ENCODE data around the gene HMGB1.

HMGB1 gene

GRCh38 chr13:30479154-30479882 lies 13.6 kb upstream of the HMGB1 start:
- H3K9ac ChIP-seq (ENCODE audit: low read depth, low read length), result no peak overlapping the region
- H3K4me3 ChIP-seq (ENCODE audit: low read depth in 1 of 2, low read length in 2 of 2), result no peak overlapping the region
- DNase-seq, result no peak
- no peaks in the 10 kb centered on the region for H3K27me3 ChIP-seq (ENCODE audit: insufficient read depth, low read length, poor library complexity)
- H3K4me1 ChIP-seq (ENCODE audit: insufficient read depth, low read length), result no peaks in the 10 kb centered on the region
- no peak overlapping the region for H2AFZ ChIP-seq (ENCODE audit: low read depth, low read length)
- no peak for TF ChIP-seq CTCF (IDR thresholded peaks at IDR 0.05; ENCODE audit: borderline replicate concordance, extremely low read depth, low read length, poor library complexity, severe bottlenecking)
- TF ChIP-seq EZH2 (IDR thresholded peaks at IDR 0.05; ENCODE audit: borderline replicate concordance, low read depth, low read length, severe bottlenecking), result no peak
- H3K4me2 ChIP-seq (ENCODE audit: insufficient read depth, low read length), result no peak overlapping the region
- H3K9me3 ChIP-seq (ENCODE audit: insufficient read depth, low read length, severe bottlenecking), result no peaks in the 10 kb centered on the region
- no peaks in the 10 kb centered on the region for H4K20me1 ChIP-seq (ENCODE audit: insufficient read depth, low read length)
- H3K79me2 ChIP-seq (ENCODE audit: insufficient read depth, low read length), result no peaks in the 10 kb centered on the region
- no peaks in the 10 kb centered on the region for H3K36me3 ChIP-seq (ENCODE audit: insufficient read depth, low read length)
- ATAC-seq (ENCODE audit: insufficient read depth, low read depth), result no peak
- H3K27ac ChIP-seq (ENCODE audit: low read length), result no peak overlapping the region

- no peaks in the 10 kb centered on the region for H3K27me3 ChIP-seq (ENCODE audit: insufficient read depth, low read length, poor library complexity)
- H3K79me2 ChIP-seq (ENCODE audit: insufficient read depth, low read length), result no peaks in the 10 kb centered on the region
- H3K4me3 ChIP-seq (ENCODE audit: low read depth in 1 of 2, low read length in 2 of 2), result no peak overlapping the region
- ATAC-seq (ENCODE audit: insufficient read depth, low read depth) (no peak), DNase-seq (no peak)
- no peaks in the 10 kb centered on the region for H3K36me3 ChIP-seq (ENCODE audit: insufficient read depth, low read length)
- H3K27ac ChIP-seq (ENCODE audit: low read length), result no peak overlapping the region
- no peak overlapping the region for H3K9ac ChIP-seq (ENCODE audit: low read depth, low read length)
- H3K4me2 ChIP-seq (ENCODE audit: insufficient read depth, low read length), result no peak overlapping the region
- H3K4me1 ChIP-seq (ENCODE audit: insufficient read depth, low read length), result no peaks in the 10 kb centered on the region
- no peaks in the 10 kb centered on the region for H3K9me3 ChIP-seq (ENCODE audit: insufficient read depth, low read length, severe bottlenecking)
- no peaks in the 10 kb centered on the region for H4K20me1 ChIP-seq (ENCODE audit: insufficient read depth, low read length)
- TF ChIP-seq EZH2 (IDR thresholded peaks at IDR 0.05; ENCODE audit: borderline replicate concordance, low read depth, low read length, severe bottlenecking) (no peak), CTCF (IDR thresholded peaks at IDR 0.05; ENCODE audit: borderline replicate concordance, extremely low read depth, low read length, poor library complexity, severe bottlenecking) (no peak)
- peak overlapping the region; percentile 26; the same call in 1 of the 2 replicates for H2AFZ ChIP-seq (ENCODE audit: low read depth, low read length)
Measured at GRCh38 chr13:30477346-30478195, 11.8 kb upstream of the HMGB1 start.

- no peak for TF ChIP-seq EZH2 (IDR thresholded peaks at IDR 0.05; ENCODE audit: borderline replicate concordance, low read depth, low read length, severe bottlenecking)
- TF ChIP-seq CTCF (IDR thresholded peaks at IDR 0.05; ENCODE audit: borderline replicate concordance, extremely low read depth, low read length, poor library complexity, severe bottlenecking), result no peak
- Histone ChIP-seq H3K9ac (ENCODE audit: low read depth, low read length) (no peak overlapping the region), H3K36me3 (ENCODE audit: insufficient read depth, low read length) (no peaks in the 10 kb centered on the region), H3K27ac (ENCODE audit: low read length) (no peak overlapping the region), H3K4me1 (ENCODE audit: insufficient read depth, low read length) (no peaks in the 10 kb centered on the region), H3K4me2 (ENCODE audit: insufficient read depth, low read length) (no peak overlapping the region), H3K79me2 (ENCODE audit: insufficient read depth, low read length) (no peaks in the 10 kb centered on the region), H4K20me1 (ENCODE audit: insufficient read depth, low read length) (no peaks in the 10 kb centered on the region), H3K27me3 (ENCODE audit: insufficient read depth, low read length, poor library complexity) (no peaks in the 10 kb centered on the region), H3K9me3 (ENCODE audit: insufficient read depth, low read length, severe bottlenecking) (no peaks in the 10 kb centered on the region), H3K4me3 (ENCODE audit: low read depth in 1 of 2, low read length in 2 of 2) (no peak overlapping the region), H2AFZ (ENCODE audit: low read depth, low read length) (no peak overlapping the region)
- no peak for ATAC-seq (ENCODE audit: insufficient read depth, low read depth)
- DNase-seq, result no peak
Measured at GRCh38 chr13:30473675-30474074, 7.9 kb upstream of the HMGB1 start.
